NCI-H510A (cell line): ENCODE results near the gene SLFN14.
"Not testable (repeated sequence)": the region's sequence is repeated elsewhere in the genome, so short reads cannot be mapped to it uniquely, and the experiment has no call there.

ENCODE experiments used
- DNase-seq: peaks from one replicate; lab custom pipeline; 2025; lab: John Stamatoyannopoulos, UW

Gene SLFN14

GRCh38 chr17:35560703-35561102, at the start of gene SLFN14:
Gene SLFN14 (minus strand): TSS chr17:35560819. CDS start chr17:35558062, 2,757 bp downstream.
- no peak for DNase-seq

- DNase-seq = no peak
Observed at GRCh38 chr17:35609831-35610230, 49.2 kb upstream of the SLFN14 start.

GRCh38 chr17:35607239-35607847, 46.7 kb upstream of the SLFN14 start:
- DNase-seq = no peak

- no peak for DNase-seq
Observed at GRCh38 chr17:35605678-35606077, 45.1 kb upstream of the SLFN14 start.

GRCh38 chr17:35603674-35604073, 43.1 kb upstream of the SLFN14 start:
- DNase-seq = no peak

GRCh38 chr17:35597604-35598003, 37.0 kb upstream of the SLFN14 start:
- DNase-seq = no peak

- no peak for DNase-seq
Observed at GRCh38 chr17:35596530-35597233, 36.1 kb upstream of the SLFN14 start.

- no peak for DNase-seq
Observed at GRCh38 chr17:35596072-35596471, 35.5 kb upstream of the SLFN14 start.

GRCh38 chr17:35588196-35588920, 27.7 kb upstream of the SLFN14 start:
- DNase-seq = no peak

- peak; percentile 83 for DNase-seq
Observed at GRCh38 chr17:35587074-35587961, 26.7 kb upstream of the SLFN14 start, which contains the start of gene AP2B1. Gene AP2B1 (plus strand): TSS chr17:35587322. CDS start chr17:35594031, 6,709 bp downstream.

- no peak for DNase-seq
Observed at GRCh38 chr17:35586569-35587073, 26.0 kb upstream of the SLFN14 start.

- no peak for DNase-seq
Observed at GRCh38 chr17:35584061-35584460, 23.4 kb upstream of the SLFN14 start.

- DNase-seq = no peak
Observed at GRCh38 chr17:35578929-35579432, 18.4 kb upstream of the SLFN14 start.

GRCh38 chr17:35578197-35578928, 17.7 kb upstream of the SLFN14 start, which contains the start of gene PEX12:
Gene PEX12 (minus strand): TSS chr17:35578571. CDS start chr17:35578021, 550 bp downstream.
- peak; percentile 81 for DNase-seq

GRCh38 chr17:35577830-35578196, 17.2 kb upstream of the SLFN14 start:
- DNase-seq = no peak

- no peak for DNase-seq
Observed at GRCh38 chr17:35575759-35576158, 15.1 kb upstream of the SLFN14 start.

GRCh38 chr17:35569405-35569804, 8.8 kb upstream of the SLFN14 start:
- DNase-seq = no peak

GRCh38 chr17:35568561-35568960, 7.9 kb upstream of the SLFN14 start:
- DNase-seq = no peak

GRCh38 chr17:35566968-35567367, 6.3 kb upstream of the SLFN14 start:
- no peak for DNase-seq

GRCh38 chr17:35563181-35563580, 2.6 kb upstream of the SLFN14 start:
- DNase-seq = not testable (repeated sequence)
